Right atrium auricular region (tissue), 2 donors: ENCODE data around the gene NDUFB2. TPM values are rescaled to one million over a fixed set of nuclear protein-coding genes. Genes with fewer than 3 reads are reported as not detected.
A peak's percentile ranks its signal among the peaks of the same experiment; 100 is the strongest.

Experiments used
- DNase-seq: peaks from one replicate; pipeline ENCODE4 v3.0.0-alpha.2; 2019; ENCODE audit warnings: low spot score
- H3K27ac ChIP-seq, 2 donors: fragments of 200-600 bp; sonication (generic); 1 replicate in 1 of 2; 2 replicates in 1 of 2; pipeline ENCODE4 v1.5.1; 2016 to 2019
- H3K27me3 ChIP-seq, 2 donors: fragments of 200-600 bp; sonication (generic); one replicate each; pipeline versions ENCODE4 v1.5.1 to v1.6.0; 2017 to 2019
- H3K36me3 ChIP-seq: fragments of 200-600 bp; sonication (generic); one replicate; pipeline ENCODE4 v1.5.1; 2016
- H3K4me1 ChIP-seq, 2 donors: fragments of 200-600 bp; sonication (generic); one replicate each; pipeline versions ENCODE4 v1.5.1 to v1.6.0; 2017 to 2019
- H3K4me3 ChIP-seq, 2 donors: fragments of 200-600 bp; sonication (generic); 1 replicate in 1 of 2; 2 replicates in 1 of 2; pipeline ENCODE4 v1.5.1; 2017 to 2019; ENCODE audit warnings: mild to moderate bottlenecking in 1 of 2, moderate library complexity in 1 of 2
- H3K9me3 ChIP-seq, 2 donors: fragments of 200-600 bp; sonication (generic); one replicate each; pipeline ENCODE4 v1.5.1; 2019
- total RNA-seq, 2 donors: library from RNA; depleted of rRNA; stranded (reverse); fragments of >200 nt; gene quantifications; one replicate each; pipeline ENCODE4 v1.1.0, GENCODE V29; 2016
- TF ChIP-seq, protein P1 (sequence below), 2 donors: fragments of 200-600 bp; sonication (generic); IDR thresholded peaks; one replicate each; pipeline ENCODE4 v1.5.1; 2019; ENCODE audit warnings: antibody characterized with exemption in 2 of 2

The NDUFB2 gene
- 100 to 1,000 TPM; 397 to 767 TPM for total RNA-seq

DNA sequence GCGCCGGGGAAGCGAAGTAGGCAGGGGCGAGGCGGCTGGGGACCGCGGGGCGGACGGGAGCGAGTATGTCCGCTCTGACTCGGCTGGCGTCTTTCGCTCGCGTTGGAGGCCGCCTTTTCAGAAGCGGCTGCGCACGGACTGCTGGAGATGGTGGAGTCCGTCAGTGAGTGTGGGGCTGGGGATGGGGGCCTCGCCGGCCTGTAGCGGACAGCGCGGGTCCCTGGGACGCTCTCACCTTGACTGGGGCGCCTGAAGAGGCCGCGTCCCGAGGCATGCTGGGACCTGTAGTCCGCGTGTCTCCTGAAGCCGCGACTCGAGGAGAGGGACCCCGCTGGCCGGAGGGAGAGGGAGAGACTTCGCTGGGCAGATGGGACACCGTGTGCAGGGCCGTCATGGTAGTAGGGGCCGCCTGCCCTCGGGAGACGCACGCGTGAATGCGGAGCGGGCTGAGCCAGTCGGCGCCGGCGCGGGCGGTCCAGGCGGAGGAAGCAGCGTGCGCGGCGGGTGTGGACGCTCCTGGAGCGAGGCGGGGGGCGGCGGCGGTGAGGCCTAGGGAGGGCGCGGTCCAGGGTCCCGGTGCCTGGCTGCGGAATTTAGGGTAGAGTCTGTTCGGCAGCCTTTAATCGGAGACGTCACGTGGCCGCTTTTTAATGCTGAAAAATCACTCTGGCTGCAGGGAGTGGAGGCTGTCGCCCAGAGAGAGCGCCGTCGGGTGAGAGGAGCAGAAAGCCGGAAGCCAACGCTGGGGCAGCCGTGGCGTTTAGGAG is at the start of gene NDUFB2:
Gene NDUFB2, plus strand, starts transcription at position 29 of the 767 bp plus-strand sequence. Its CDS starts 37 bp downstream, at position 66.
- no peaks in the 10 kb centered on the region for H3K9me3 ChIP-seq
- TF ChIP-seq, protein P1, sequence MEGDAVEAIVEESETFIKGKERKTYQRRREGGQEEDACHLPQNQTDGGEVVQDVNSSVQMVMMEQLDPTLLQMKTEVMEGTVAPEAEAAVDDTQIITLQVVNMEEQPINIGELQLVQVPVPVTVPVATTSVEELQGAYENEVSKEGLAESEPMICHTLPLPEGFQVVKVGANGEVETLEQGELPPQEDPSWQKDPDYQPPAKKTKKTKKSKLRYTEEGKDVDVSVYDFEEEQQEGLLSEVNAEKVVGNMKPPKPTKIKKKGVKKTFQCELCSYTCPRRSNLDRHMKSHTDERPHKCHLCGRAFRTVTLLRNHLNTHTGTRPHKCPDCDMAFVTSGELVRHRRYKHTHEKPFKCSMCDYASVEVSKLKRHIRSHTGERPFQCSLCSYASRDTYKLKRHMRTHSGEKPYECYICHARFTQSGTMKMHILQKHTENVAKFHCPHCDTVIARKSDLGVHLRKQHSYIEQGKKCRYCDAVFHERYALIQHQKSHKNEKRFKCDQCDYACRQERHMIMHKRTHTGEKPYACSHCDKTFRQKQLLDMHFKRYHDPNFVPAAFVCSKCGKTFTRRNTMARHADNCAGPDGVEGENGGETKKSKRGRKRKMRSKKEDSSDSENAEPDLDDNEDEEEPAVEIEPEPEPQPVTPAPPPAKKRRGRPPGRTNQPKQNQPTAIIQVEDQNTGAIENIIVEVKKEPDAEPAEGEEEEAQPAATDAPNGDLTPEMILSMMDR (IDR thresholded peaks at IDR 0.05), result no peak
- H3K27me3 ChIP-seq, result no peaks in the 10 kb centered on the region
- H3K27ac ChIP-seq, result peak within 1 kb of the TSS; percentile 83 to 96
- H3K4me3 ChIP-seq, result peak within 1 kb of the TSS; percentile 66 to 83
- DNase-seq, result peak; percentile 80
- H3K4me1 ChIP-seq, result peaks cover 0 to 27% of the 10 kb centered on the region in 2 donors
- H3K36me3 ChIP-seq, result no peaks in the 10 kb centered on the region

DNA sequence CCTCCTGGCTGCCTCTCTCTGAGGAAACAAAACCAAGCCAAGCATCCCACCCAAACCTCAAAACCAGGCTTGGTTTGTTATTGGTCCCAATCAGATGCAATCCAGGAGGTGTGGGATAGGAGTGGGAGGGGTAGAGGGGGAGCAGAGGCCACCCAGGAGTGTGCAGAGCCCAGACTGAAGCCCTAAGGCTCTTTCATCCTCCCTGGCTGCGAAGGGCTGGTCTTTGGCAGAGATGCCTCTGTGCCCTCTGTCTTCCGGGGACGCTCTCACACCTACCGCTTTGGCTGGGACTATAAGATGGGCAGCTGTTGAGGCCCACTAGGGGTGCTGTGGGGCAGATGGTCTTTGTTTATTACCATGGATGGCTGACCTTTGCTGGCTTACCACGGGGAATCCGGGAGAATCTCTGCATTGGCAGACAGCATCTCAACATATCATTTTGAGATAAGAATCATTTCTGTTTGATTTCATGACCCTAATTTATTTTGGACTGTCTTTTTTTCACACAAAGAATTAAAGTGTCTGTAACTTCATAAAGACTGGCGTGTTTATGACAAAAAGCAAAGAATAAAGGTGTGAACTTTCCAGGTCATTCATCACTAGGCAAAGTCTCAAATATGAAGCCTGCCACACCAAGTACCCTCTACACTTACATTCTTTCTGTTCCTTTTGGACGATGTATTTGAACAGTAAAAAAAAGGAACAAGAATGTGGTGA is 49.4 kb upstream of the NDUFB2 start:
- Histone ChIP-seq H3K27me3 (no peaks in the 10 kb centered on the region), H3K27ac (no peak overlapping the region), H3K9me3 (no peaks in the 10 kb centered on the region), H3K4me3 (no peak overlapping the region), H3K4me1 (no peaks in the 10 kb centered on the region), H3K36me3 (no peaks in the 10 kb centered on the region)
- TF ChIP-seq, protein P1 (IDR thresholded peaks at IDR 0.05), result peak; percentile 33 to 69
- no peak for DNase-seq

DNA sequence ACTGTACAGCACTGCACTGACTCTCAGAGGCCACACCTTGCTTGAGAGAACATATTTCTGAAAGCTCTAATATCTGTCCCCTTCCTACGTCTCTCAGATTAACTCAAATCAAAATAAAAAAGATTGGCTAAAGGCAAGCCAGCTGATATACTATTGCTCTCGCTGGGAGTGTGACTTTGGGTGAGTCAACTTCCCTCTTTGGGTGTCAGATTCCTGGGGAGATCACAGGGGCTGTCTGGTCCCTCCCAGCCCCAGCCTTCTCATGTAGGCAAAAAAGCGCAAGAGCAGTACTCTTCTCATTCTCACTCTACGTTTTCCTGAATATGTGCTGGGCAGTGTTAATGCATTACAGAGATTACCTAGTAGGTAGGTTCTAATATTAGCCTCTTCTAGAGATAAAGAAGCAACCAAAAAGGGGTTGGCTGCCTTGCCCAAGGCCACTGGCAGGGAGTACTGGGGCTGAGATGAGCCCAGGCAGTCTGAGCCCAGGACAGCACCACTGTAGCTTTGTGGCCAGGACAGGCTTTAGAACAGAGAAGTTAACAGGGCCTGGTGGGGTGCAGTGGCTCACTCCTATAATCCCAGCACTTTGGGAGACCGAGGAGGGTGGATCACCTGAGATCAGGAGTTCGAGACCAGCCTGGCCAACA is 46.8 kb upstream of the NDUFB2 start:
- no peak overlapping the region for H3K27ac ChIP-seq
- no peaks in the 10 kb centered on the region for H3K27me3 ChIP-seq
- peaks cover 0 to 4% of the 10 kb centered on the region in 2 donors for H3K4me1 ChIP-seq
- H3K9me3 ChIP-seq, result no peaks in the 10 kb centered on the region
- TF ChIP-seq, protein P1 (IDR thresholded peaks at IDR 0.05), result no peak
- H3K4me3 ChIP-seq, result no peak overlapping the region
- H3K36me3 ChIP-seq, result no peaks in the 10 kb centered on the region
- DNase-seq, result no peak

DNA sequence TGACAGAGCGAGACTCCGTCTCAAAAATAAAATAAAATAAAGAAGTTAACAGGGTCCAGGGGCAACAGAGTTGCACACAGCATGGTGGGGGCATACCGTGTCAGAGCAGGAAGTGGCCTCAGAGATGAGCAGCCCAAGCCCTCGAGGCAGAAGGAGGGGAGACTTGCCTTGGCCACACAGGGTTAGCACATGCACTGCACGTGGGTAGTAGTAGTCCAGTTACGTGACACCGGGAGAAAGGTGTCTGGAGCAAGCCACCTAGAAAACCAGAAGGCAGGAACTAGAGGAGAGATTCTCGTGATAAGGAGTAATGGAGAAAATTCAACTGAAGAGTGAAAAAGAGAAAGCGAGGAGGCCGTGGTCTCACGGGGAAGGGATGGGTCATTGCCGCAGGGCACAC is 46.1 kb upstream of the NDUFB2 start:
- peaks cover 0 to 4% of the 10 kb centered on the region in 2 donors for H3K4me1 ChIP-seq
- no peaks in the 10 kb centered on the region for H3K9me3 ChIP-seq
- H3K27me3 ChIP-seq, result no peaks in the 10 kb centered on the region
- TF ChIP-seq, protein P1 (IDR thresholded peaks at IDR 0.05), result no peak
- H3K27ac ChIP-seq, result no peak overlapping the region
- no peak for DNase-seq
- H3K36me3 ChIP-seq, result no peaks in the 10 kb centered on the region
- no peak overlapping the region for H3K4me3 ChIP-seq

DNA sequence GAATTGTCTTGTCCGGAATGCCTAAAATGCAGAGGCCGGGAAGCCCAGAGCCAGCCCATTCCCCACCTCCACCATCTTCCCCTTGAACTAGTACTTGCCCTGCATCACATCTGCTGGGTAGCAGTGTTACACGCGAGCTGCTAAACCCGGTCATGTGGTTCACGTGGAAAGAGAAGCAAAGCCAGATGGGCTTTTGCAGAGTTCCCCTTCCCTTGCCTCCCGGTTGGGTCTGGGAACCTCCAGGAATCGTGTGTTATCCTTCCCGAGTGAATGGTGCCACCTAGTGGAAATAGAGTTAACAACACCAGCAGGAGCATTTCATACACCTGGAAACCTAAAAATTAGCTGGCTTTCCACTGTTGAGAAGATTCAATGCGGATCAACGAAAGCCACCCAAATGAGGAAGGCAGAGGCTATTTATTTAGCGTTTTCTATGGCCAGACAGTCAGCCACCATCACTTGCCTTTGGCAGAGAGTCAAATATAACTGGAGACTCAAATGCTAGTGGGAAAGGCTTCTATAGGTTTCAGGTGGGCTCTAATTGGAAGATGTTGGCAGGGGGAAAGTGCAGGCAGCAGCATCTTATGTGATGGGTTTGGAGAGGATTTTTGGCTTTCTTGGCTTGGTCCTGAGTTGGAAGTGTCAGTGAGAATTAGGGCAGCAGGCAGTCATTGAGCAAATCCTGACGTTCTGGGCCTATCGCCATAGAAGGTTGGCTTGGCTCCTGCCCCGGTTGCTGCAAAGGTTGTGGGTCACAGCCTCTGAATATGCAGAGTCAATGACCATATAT is 43.0 kb upstream of the NDUFB2 start:
- no peaks in the 10 kb centered on the region for H3K27me3 ChIP-seq
- H3K4me3 ChIP-seq, result no peak overlapping the region
- DNase-seq, result no peak
- no peaks in the 10 kb centered on the region for H3K9me3 ChIP-seq
- no peaks in the 10 kb centered on the region for H3K36me3 ChIP-seq
- no peak overlapping the region for H3K27ac ChIP-seq
- peaks cover 0 to 21% of the 10 kb centered on the region in 2 donors for H3K4me1 ChIP-seq
- TF ChIP-seq, protein P1 (IDR thresholded peaks at IDR 0.05), result peak; percentile 82 to 95
